IMR-90 (cell line): ENCODE data around the gene F2RL1. TPM values are rescaled to one million over a fixed set of nuclear protein-coding genes. Genes with fewer than 3 reads are reported as not detected.

Source experiments
- ATAC-seq: fragments of 200-7000 bp; cut with Tn5 transposase; 2 replicates; pipeline ENCODE4 v1.9.1; 2020; ENCODE audit warnings: low read depth, mild to moderate bottlenecking, moderate library complexity
- BruUV-seq: library from RNA; stranded (reverse); fragments of 400-500 nt; replicated peaks from 2 replicates; lab custom pipeline; 2021; lab: Mats Ljungman, UMichigan
- CTCF ChIA-PET: fragments of 300-600 bp; formaldehyde crosslinking; extraction: SDS; loops from one replicate; lab custom pipeline; 2021; ENCODE audit warnings: antibody characterized with exemption; lab: Yijun Ruan, JAX
- POLR2A ChIA-PET: fragments of 300-600 bp; sonication (Branson Sonifier 250); formaldehyde crosslinking; loops from one replicate; lab custom pipeline; 2022; ENCODE audit warnings: antibody characterized with exemption; ENCODE audit not compliant: unreplicated experiment; lab: Charles Lee
- DNase-seq: peaks from one replicate; pipeline ENCODE4 v3.0.0; 2013
- H2AFZ ChIP-seq: replicated peaks from 2 replicates; pipeline ENCODE3; 2013; ENCODE audit warnings: low read length, mild to moderate bottlenecking; ENCODE audit not compliant: poor library complexity
- H2AK5ac ChIP-seq: 2 replicates; pipeline ENCODE4 v1.6.1; 2013; ENCODE audit warnings: low read depth, low read length, inconsistent platforms
- H2AK9ac ChIP-seq: replicated peaks from 2 replicates; pipeline ENCODE3; 2013; ENCODE audit warnings: mild to moderate bottlenecking, low read depth, low read length, moderate library complexity; ENCODE audit not compliant: poor library complexity
- H2BK120ac ChIP-seq: 2 replicates; pipeline ENCODE4 v1.6.1; 2013; ENCODE audit warnings: low read depth, low read length, inconsistent platforms
- H2BK15ac ChIP-seq: 3 replicates; pipeline ENCODE4 v1.6.1; 2013; ENCODE audit warnings: low read depth, low read length, inconsistent platforms
- H2BK20ac ChIP-seq: 2 replicates; pipeline ENCODE4 v1.6.1; 2013; ENCODE audit warnings: low read depth, mild to moderate bottlenecking, inconsistent platforms, low read length, moderate library complexity
- H2BK5ac ChIP-seq: 2 replicates; pipeline ENCODE4 v1.6.1; 2013; ENCODE audit warnings: mild to moderate bottlenecking, low read depth, low read length, inconsistent platforms; ENCODE audit not compliant: poor library complexity, severe bottlenecking
- H3K14ac ChIP-seq: replicated peaks from 2 replicates; pipeline ENCODE4 v1.6.1; 2013; ENCODE audit warnings: low read depth, low read length, inconsistent platforms
- H3K18ac ChIP-seq: 2 replicates; pipeline ENCODE4 v1.6.1; 2013; ENCODE audit warnings: low read depth, low read length, control low read depth
- H3K23ac ChIP-seq: 2 replicates; pipeline ENCODE4 v1.6.1; 2013; ENCODE audit warnings: low read depth, low read length, inconsistent platforms
- H3K27ac ChIP-seq: 2 replicates; pipeline ENCODE4 v1.5.1; 2013; ENCODE audit warnings: mild to moderate bottlenecking, control low read depth, low read length; ENCODE audit not compliant: insufficient read depth
- H3K27me3 ChIP-seq: 2 replicates; pipeline ENCODE4 v1.6.1; 2013; ENCODE audit warnings: low read length; ENCODE audit not compliant: control insufficient read depth, insufficient read depth
- H3K36me3 ChIP-seq: 2 replicates; pipeline ENCODE4 v1.6.1; 2013; ENCODE audit warnings: low read length, mixed read lengths; ENCODE audit not compliant: control insufficient read depth, insufficient read depth
- H3K4ac ChIP-seq: 2 replicates; pipeline ENCODE4 v1.6.1; 2013; ENCODE audit warnings: low read depth, low read length, inconsistent platforms
- H3K4me1 ChIP-seq: 2 replicates; pipeline ENCODE4 v1.6.1; 2013; ENCODE audit warnings: low read length, mixed read lengths; ENCODE audit not compliant: control insufficient read depth, insufficient read depth
- H3K4me2 ChIP-seq: 2 replicates; pipeline ENCODE4 v1.6.1; 2013; ENCODE audit warnings: low read depth, mild to moderate bottlenecking, control low read depth, low read length, moderate library complexity
- H3K4me3 ChIP-seq: 2 replicates; pipeline ENCODE4 v1.5.1; 2013; ENCODE audit warnings: low read depth, mild to moderate bottlenecking, control low read depth, low read length, moderate library complexity; ENCODE audit not compliant: insufficient read depth
- H3K56ac ChIP-seq: 2 replicates; pipeline ENCODE4 v1.6.1; 2013; ENCODE audit warnings: low read length, inconsistent platforms; ENCODE audit not compliant: insufficient read depth; ENCODE audit errors: extremely low read depth
- H3K79me1 ChIP-seq, 2 experiments: 2 replicates each; pipeline ENCODE4 v1.6.1; 2013; ENCODE audit warnings: low read length in 2 of 2, inconsistent platforms in 1 of 2, low read depth in 1 of 2
- H3K9ac ChIP-seq: 2 replicates; pipeline ENCODE4 v1.6.1; 2013; ENCODE audit warnings: low read depth, low read length, control low read depth
- H3K9me1 ChIP-seq: 2 replicates; pipeline ENCODE4 v1.6.1; 2013; ENCODE audit warnings: low read length, inconsistent platforms; ENCODE audit not compliant: insufficient read depth
- H3K9me3 ChIP-seq: 2 replicates; pipeline ENCODE4 v1.6.1; 2013; ENCODE audit warnings: low read length; ENCODE audit not compliant: control insufficient read depth, insufficient read depth
- H4K20me1 ChIP-seq: 2 replicates; pipeline ENCODE4 v1.6.1; 2013; ENCODE audit warnings: low read length, inconsistent platforms; ENCODE audit not compliant: insufficient read depth
- H4K5ac ChIP-seq: 2 replicates; pipeline ENCODE4 v1.6.1; 2013; ENCODE audit warnings: mild to moderate bottlenecking, low read depth, low read length, control low read depth
- H4K8ac ChIP-seq, 2 experiments: 2 replicates each; pipeline ENCODE4 v1.6.1; 2013; ENCODE audit warnings: low read depth in 2 of 2, low read length in 2 of 2, control low read depth in 1 of 2, inconsistent platforms in 1 of 2
- H4K91ac ChIP-seq: 2 replicates; pipeline ENCODE4 v1.6.1; 2013; ENCODE audit warnings: low read depth, low read length, inconsistent platforms; ENCODE audit not compliant: insufficient read depth
- POLR2A ChIP-seq: IDR thresholded peaks from 2 replicates; pipeline ENCODE4 v1.6.1; 2012; ENCODE audit warnings: mild to moderate bottlenecking, low read depth, low read length
- RAD21 ChIP-seq: IDR thresholded peaks from 2 replicates; pipeline ENCODE4 v1.6.1; 2012; ENCODE audit warnings: low read length, improper control_type of control experiment
- WGBS, 2 experiments: methylation state at CpG; one replicate each; pipeline versions ENCODE4 v1.1.5 to v1.1.7; 2013; ENCODE audit warnings: missing lambda C conversion rate in 2 of 2; ENCODE audit not compliant: insufficient read length in 1 of 2; ENCODE audit errors: extremely low coverage in 2 of 2; 5-methylcytosine and 5-hydroxymethylcytosine counted together
- dilution Hi-C: fragments of 300-500 bp; cut with HindIII; formaldehyde crosslinking; loops from one replicate; pipeline ENCODE4 v1.14.3; 2018; ENCODE audit warnings: low sequenced_read_pairs; ENCODE audit not compliant: unreplicated experiment
- in situ Hi-C: fragments of 300-500 bp; cut with MboI; formaldehyde crosslinking; loops from 3 replicates; pipeline ENCODE4 v1.14.3; 2019; ENCODE audit warnings: low sequenced_read_pairs, inconsistent platforms, mixed read lengths
- intact Hi-C: fragments of 100-400 bp; cut with micrococcal nuclease; formaldehyde crosslinking; loops from 2 replicates; pipeline ENCODE4 v1.10.0; 2022
- polyA plus RNA-seq, 3 experiments: library from polyadenylated mRNA; depleted of rRNA; stranded (reverse); fragments of >200 nt; gene quantifications; 2 replicates each; pipeline ENCODE4 v1.2.3, GENCODE V29; 2012; ENCODE audit warnings: low replicate concordance in 1 of 3
- total RNA-seq: library from RNA; depleted of rRNA; stranded (reverse); fragments of >200 nt; gene quantifications from 2 replicates; pipeline ENCODE4 v1.2.3, GENCODE V29; 2012

F2RL1 gene
- total and polyA plus RNA-seq, 2 of the 4 experiments (the other 2 are of a cell fraction), result 5.6 to 12.4 TPM

GRCh38 chr5:76804266-76804665, 14.6 kb upstream of the F2RL1 start:
- H3K18ac ChIP-seq, result peak overlapping the region; percentile 2; the same call in 1 of the 2 replicates
- H2BK15ac ChIP-seq, result peak overlapping the region; percentile 45
- in situ Hi-C loops, result no loop called here
- no peak overlapping the region for H3K4me3 ChIP-seq
- H4K20me1 ChIP-seq, result peaks cover 3% of the 10 kb centered on the region; the same call in 1 of the 2 replicates
- H3K36me3 ChIP-seq, result no peaks in the 10 kb centered on the region
- intact Hi-C loops, result no loop called here
- peaks cover 4% of the 10 kb centered on the region; the same call in 1 of the 2 replicates for H3K9me1 ChIP-seq
- ATAC-seq (no peak), DNase-seq (no peak)
- H4K91ac ChIP-seq, result 0 out of 2 replicates have a peak overlapping the region, but pooled peaks have one; percentile 24
- no peaks in the 10 kb centered on the region for H3K79me1 ChIP-seq
- dilution Hi-C loops, result no loop called here
- H2AK5ac ChIP-seq, result peak overlapping the region; percentile 74
- BruUV-seq, result no TSS peak
- H3K9ac ChIP-seq, result no peak overlapping the region
- H2AFZ ChIP-seq, result peak overlapping the region; percentile 40
- H3K4ac ChIP-seq, result peak overlapping the region; percentile 62
- no peak overlapping the region for H3K23ac ChIP-seq
- H3K9me3 ChIP-seq, result no peaks in the 10 kb centered on the region
- peak overlapping the region; percentile 25; the same call in 1 of the 2 replicates for H3K14ac ChIP-seq
- peak overlapping the region; percentile 53 for H2BK20ac ChIP-seq
- peak overlapping the region; percentile 54 for H2BK120ac ChIP-seq
- peaks cover 17% of the 10 kb centered on the region for H3K4me1 ChIP-seq
- H3K4me2 ChIP-seq, result no peak overlapping the region
- ChIA-PET CTCF (no interaction called here), POLR2A (no interaction called here)
- WGBS, 2 experiments, result 84% methylated on average over 4 of the region's 8 CpGs; no CpG with 5 or more reads in 1 of the 2 experiments
- no peak overlapping the region for H3K56ac ChIP-seq
- peak overlapping the region in 1 of 2 experiments; percentile 5; a peak in 1 of 4 replicates for H4K8ac ChIP-seq
- no peak overlapping the region for H4K5ac ChIP-seq
- H2BK5ac ChIP-seq, result no peak overlapping the region
- H3K27ac ChIP-seq, result no peak overlapping the region
- H3K27me3 ChIP-seq, result no peaks in the 10 kb centered on the region
- TF ChIP-seq POLR2A, result 0 out of 2 replicates have a peak, but pooled peaks have one; percentile 35
- TF ChIP-seq RAD21, result no peak
- H2AK9ac ChIP-seq, result no peak overlapping the region
